HG03108 (cell line): Measurements from ENCODE around the gene LARP1B.
"Not testable (repeated sequence)": the region's sequence is repeated elsewhere in the genome, so short reads cannot be mapped to it uniquely, and the experiment has no call there.

Experiments used
- ATAC-seq: cut with Tn5 transposase; IDR thresholded peaks from one replicate; pipeline ENCODE4 v1.9.1; 2021; ENCODE audit warnings: moderate library complexity; ENCODE audit not compliant: unreplicated experiment

Gene LARP1B

GRCh38 chr4:128220286-128221235 lies 159.4 kb downstream of the LARP1B start:
- ATAC-seq: peak; percentile 69

GRCh38 chr4:128221586-128221985 lies 160.5 kb downstream of the LARP1B start:
- no peak for ATAC-seq

- ATAC-seq: no peak
Measured at GRCh38 chr4:128225148-128225547, 164.0 kb downstream of the LARP1B start.

- ATAC-seq: no peak
Measured at GRCh38 chr4:128227991-128228571, 167.0 kb downstream of the LARP1B start.

GRCh38 chr4:128228845-128229795 lies 168.0 kb downstream of the LARP1B start:
- no peak for ATAC-seq

GRCh38 chr4:128232719-128233118 lies 171.6 kb downstream of the LARP1B start:
- no peak for ATAC-seq

- no peak for ATAC-seq
Measured at GRCh38 chr4:128234836-128235235, 173.7 kb downstream of the LARP1B start.

- no peak for ATAC-seq
Measured at GRCh38 chr4:128241019-128241418, 179.9 kb downstream of the LARP1B start.

- ATAC-seq: no peak
Measured at GRCh38 chr4:128241425-128241913, 180.4 kb downstream of the LARP1B start.

GRCh38 chr4:128241981-128242380 lies 180.9 kb downstream of the LARP1B start:
- no peak for ATAC-seq

- ATAC-seq: no peak
Measured at GRCh38 chr4:128242601-128243000, 181.5 kb downstream of the LARP1B start.

GRCh38 chr4:128244379-128244778 lies 183.3 kb downstream of the LARP1B start:
- no peak for ATAC-seq

- not testable (repeated sequence) for ATAC-seq
Measured at GRCh38 chr4:128245391-128245790, 184.3 kb downstream of the LARP1B start.

- no peak for ATAC-seq
Measured at GRCh38 chr4:128247906-128248305, 186.8 kb downstream of the LARP1B start.

- ATAC-seq: no peak
Measured at GRCh38 chr4:128249787-128250668, 188.9 kb downstream of the LARP1B start.

- ATAC-seq: no peak
Measured at GRCh38 chr4:128255906-128256305, 194.8 kb downstream of the LARP1B start.

GRCh38 chr4:128256539-128256938 lies 195.4 kb downstream of the LARP1B start:
- ATAC-seq: no peak

GRCh38 chr4:128258166-128258565 lies 197.1 kb downstream of the LARP1B start:
- ATAC-seq: not testable (repeated sequence)

- not testable (repeated sequence) for ATAC-seq
Measured at GRCh38 chr4:128259889-128260288, 198.8 kb downstream of the LARP1B start.
